GM12878 (cell line): ENCODE results near the gene PDIA3.
"Not testable (repeated sequence)": the region's sequence is repeated elsewhere in the genome, so short reads cannot be mapped to it uniquely, and the experiment has no call there.

Source experiments
- CEBPB ChIP-seq, 2 experiments: fragments of 150-350 bp in 1 of 2; IDR thresholded peaks; 2 replicates each; pipeline ENCODE4 v1.6.1; 2012 to 2014; ENCODE audit warnings: low read depth in 2 of 2, low read length in 2 of 2, borderline replicate concordance in 1 of 2, inconsistent platforms in 1 of 2
- CHD2 ChIP-seq: IDR thresholded peaks from 2 replicates; pipeline ENCODE4 v1.6.1; 2011; ENCODE audit warnings: low read depth, low read length, improper control_type of control experiment, borderline replicate concordance
- POLR2AphosphoS5 ChIP-seq: IDR thresholded peaks from 2 replicates; pipeline ENCODE4 v1.6.1; 2011; ENCODE audit warnings: mild to moderate bottlenecking, low read length, inconsistent platforms
- TF ChIP-seq, protein P1 (sequence below): IDR thresholded peaks from 2 replicates; pipeline ENCODE4 v1.6.1; 2012; ENCODE audit warnings: low read depth, low read length, improper control_type of control experiment

DNA sequence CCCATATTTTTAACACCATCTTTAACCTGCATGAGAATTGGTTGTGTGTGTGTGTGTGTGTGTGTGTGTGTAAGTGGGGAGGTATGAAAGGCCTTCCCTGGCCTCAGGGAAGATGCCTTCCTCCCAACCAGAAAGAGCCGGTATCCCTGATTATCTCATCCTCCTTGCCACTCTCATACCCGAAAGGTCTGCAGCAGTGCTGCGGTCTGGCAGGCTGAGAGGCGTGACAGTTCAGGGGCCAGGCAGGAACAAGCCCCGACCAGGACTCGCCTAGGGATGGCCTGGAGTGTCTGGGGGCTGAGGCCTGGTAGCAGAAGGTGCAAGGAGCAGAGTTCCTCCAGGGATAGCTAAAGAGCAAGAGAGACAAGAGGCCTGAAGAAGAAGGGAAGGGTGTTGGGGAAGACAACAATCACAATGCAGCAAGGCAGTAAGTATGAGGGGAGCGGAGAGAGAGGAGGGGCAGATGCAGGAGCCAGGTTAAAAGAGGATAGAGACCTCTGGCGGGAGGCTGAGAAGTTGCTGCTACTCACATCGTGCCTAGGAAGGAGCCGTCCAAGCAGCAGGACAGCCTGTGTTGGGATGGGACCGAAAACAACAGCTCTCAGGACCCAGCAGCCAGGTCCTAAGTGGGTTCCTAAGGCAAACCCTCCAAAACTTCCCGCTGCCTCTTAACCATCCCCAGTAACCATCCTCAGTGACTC lies 35.7 kb upstream of the PDIA3 start:
- not testable (repeated sequence) for TF ChIP-seq CHD2; POLR2AphosphoS5; CEBPB (IDR thresholded peaks at IDR 0.05; ENCODE audit: borderline replicate concordance in 1 of 2, low read depth in 2 of 2, low read length in 2 of 2)
- TF ChIP-seq, protein P1, sequence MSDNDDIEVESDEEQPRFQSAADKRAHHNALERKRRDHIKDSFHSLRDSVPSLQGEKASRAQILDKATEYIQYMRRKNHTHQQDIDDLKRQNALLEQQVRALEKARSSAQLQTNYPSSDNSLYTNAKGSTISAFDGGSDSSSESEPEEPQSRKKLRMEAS: not testable (repeated sequence)
